Measurements from ENCODE around the gene ZSWIM5. TPM values are rescaled to one million over a fixed set of nuclear protein-coding genes. Genes with fewer than 3 reads are reported as not detected.

Gene ZSWIM5
- total and polyA plus RNA-seq, 2 of the 8 experiments (the other 6 are each of a cell fraction or from before 2014, with no cell fraction given), result 2.5 to 3.9 TPM

DNA sequence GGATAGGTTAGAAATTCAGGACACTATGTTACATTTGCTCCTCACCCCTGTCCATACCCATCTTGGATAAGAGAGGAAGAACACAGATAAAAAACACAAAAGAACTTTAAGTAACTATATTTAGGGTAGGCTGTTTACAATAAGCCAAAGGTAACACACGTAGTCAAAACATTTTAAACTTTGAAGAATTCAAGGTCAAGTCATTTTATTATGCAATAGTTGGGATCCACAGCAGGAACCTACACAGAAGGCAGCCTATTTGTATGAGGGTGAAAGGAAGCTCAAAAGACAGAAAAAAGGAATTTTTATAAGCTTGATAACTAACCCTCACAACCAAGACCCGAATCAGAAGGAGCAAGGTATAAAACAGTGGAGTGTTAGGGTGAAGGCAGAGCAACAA is 89.6 kb downstream of the ZSWIM5 start (continued):
- TF ChIP-seq, protein P1, sequence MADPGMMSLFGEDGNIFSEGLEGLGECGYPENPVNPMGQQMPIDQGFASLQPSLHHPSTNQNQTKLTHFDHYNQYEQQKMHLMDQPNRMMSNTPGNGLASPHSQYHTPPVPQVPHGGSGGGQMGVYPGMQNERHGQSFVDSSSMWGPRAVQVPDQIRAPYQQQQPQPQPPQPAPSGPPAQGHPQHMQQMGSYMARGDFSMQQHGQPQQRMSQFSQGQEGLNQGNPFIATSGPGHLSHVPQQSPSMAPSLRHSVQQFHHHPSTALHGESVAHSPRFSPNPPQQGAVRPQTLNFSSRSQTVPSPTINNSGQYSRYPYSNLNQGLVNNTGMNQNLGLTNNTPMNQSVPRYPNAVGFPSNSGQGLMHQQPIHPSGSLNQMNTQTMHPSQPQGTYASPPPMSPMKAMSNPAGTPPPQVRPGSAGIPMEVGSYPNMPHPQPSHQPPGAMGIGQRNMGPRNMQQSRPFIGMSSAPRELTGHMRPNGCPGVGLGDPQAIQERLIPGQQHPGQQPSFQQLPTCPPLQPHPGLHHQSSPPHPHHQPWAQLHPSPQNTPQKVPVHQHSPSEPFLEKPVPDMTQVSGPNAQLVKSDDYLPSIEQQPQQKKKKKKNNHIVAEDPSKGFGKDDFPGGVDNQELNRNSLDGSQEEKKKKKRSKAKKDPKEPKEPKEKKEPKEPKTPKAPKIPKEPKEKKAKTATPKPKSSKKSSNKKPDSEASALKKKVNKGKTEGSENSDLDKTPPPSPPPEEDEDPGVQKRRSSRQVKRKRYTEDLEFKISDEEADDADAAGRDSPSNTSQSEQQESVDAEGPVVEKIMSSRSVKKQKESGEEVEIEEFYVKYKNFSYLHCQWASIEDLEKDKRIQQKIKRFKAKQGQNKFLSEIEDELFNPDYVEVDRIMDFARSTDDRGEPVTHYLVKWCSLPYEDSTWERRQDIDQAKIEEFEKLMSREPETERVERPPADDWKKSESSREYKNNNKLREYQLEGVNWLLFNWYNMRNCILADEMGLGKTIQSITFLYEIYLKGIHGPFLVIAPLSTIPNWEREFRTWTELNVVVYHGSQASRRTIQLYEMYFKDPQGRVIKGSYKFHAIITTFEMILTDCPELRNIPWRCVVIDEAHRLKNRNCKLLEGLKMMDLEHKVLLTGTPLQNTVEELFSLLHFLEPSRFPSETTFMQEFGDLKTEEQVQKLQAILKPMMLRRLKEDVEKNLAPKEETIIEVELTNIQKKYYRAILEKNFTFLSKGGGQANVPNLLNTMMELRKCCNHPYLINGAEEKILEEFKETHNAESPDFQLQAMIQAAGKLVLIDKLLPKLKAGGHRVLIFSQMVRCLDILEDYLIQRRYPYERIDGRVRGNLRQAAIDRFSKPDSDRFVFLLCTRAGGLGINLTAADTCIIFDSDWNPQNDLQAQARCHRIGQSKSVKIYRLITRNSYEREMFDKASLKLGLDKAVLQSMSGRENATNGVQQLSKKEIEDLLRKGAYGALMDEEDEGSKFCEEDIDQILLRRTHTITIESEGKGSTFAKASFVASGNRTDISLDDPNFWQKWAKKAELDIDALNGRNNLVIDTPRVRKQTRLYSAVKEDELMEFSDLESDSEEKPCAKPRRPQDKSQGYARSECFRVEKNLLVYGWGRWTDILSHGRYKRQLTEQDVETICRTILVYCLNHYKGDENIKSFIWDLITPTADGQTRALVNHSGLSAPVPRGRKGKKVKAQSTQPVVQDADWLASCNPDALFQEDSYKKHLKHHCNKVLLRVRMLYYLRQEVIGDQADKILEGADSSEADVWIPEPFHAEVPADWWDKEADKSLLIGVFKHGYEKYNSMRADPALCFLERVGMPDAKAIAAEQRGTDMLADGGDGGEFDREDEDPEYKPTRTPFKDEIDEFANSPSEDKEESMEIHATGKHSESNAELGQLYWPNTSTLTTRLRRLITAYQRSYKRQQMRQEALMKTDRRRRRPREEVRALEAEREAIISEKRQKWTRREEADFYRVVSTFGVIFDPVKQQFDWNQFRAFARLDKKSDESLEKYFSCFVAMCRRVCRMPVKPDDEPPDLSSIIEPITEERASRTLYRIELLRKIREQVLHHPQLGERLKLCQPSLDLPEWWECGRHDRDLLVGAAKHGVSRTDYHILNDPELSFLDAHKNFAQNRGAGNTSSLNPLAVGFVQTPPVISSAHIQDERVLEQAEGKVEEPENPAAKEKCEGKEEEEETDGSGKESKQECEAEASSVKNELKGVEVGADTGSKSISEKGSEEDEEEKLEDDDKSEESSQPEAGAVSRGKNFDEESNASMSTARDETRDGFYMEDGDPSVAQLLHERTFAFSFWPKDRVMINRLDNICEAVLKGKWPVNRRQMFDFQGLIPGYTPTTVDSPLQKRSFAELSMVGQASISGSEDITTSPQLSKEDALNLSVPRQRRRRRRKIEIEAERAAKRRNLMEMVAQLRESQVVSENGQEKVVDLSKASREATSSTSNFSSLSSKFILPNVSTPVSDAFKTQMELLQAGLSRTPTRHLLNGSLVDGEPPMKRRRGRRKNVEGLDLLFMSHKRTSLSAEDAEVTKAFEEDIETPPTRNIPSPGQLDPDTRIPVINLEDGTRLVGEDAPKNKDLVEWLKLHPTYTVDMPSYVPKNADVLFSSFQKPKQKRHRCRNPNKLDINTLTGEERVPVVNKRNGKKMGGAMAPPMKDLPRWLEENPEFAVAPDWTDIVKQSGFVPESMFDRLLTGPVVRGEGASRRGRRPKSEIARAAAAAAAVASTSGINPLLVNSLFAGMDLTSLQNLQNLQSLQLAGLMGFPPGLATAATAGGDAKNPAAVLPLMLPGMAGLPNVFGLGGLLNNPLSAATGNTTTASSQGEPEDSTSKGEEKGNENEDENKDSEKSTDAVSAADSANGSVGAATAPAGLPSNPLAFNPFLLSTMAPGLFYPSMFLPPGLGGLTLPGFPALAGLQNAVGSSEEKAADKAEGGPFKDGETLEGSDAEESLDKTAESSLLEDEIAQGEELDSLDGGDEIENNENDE (IDR thresholded peaks at IDR 0.05; ENCODE audit: insufficient replicate concordance, low read length), result no peak
- TF ChIP-seq HDAC2 (IDR thresholded peaks at IDR 0.05; ENCODE audit: borderline replicate concordance in 1 of 2, low read depth in 2 of 2, low read length in 2 of 2) (no peak), RFX5 (IDR thresholded peaks at IDR 0.05; ENCODE audit: borderline replicate concordance, low read depth, low read length) (no peak), NANOG (IDR thresholded peaks at IDR 0.05; ENCODE audit: insufficient read depth, low read depth, low read length, poor library complexity, severe bottlenecking) (no peak), GABPA (IDR thresholded peaks at IDR 0.05; ENCODE audit: borderline replicate concordance, insufficient read depth, low read length) (no peak), CBX5 (IDR thresholded peaks at IDR 0.05; ENCODE audit: low read depth, low read length) (no peak), JUN (IDR thresholded peaks at IDR 0.05; ENCODE audit: low read depth, low read length) (no peak), SP1 (IDR thresholded peaks at IDR 0.05; ENCODE audit: low read depth, low read length) (no peak), BCL11A (IDR thresholded peaks at IDR 0.05; ENCODE audit: low read depth in 2 of 2, low read length in 2 of 2) (no peak)
